GM21526 (cell line): Measurements from ENCODE around the gene MAML2.

Source experiments
- ATAC-seq: cut with Tn5 transposase; IDR thresholded peaks from one replicate; pipeline ENCODE4 v1.9.1; 2021; ENCODE audit warnings: moderate library complexity; ENCODE audit not compliant: unreplicated experiment, low FRiP score

MAML2 gene

GRCh38 chr11:96167203-96167758 lies 175.7 kb downstream of the MAML2 start:
- no peak for ATAC-seq

DNA sequence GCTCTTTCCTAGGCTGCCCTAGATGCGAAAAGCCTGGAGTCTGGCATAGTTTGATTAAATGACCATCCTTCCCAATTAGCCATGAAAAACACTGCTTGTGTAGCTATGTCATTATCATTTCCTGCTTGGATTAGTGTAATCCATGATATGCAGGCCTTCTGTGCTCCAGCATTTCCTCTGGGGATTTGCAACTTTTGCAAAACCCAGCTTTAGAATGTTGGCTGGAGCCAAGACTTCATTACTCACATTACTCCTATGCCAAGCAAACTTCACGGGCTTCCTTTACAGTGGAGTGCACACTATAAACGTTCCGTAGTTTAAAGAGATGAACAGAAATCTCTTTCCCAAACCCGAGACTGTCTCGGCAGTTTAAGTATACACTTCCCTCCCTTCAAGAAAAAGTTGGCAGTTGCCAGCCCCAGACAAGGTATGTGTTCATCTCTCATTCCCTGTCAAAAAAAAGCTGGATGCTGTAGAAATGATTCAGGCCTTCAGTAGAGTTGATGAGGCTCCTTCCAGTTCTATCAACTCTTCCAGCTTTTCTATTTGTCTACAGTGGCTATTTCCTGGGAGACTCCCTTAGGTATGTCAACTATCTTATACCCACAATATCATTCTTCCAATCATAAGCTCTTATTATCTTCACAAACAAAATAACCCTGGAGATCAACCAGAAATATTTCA lies 180.0 kb downstream of the MAML2 start:
- ATAC-seq: no peak

DNA sequence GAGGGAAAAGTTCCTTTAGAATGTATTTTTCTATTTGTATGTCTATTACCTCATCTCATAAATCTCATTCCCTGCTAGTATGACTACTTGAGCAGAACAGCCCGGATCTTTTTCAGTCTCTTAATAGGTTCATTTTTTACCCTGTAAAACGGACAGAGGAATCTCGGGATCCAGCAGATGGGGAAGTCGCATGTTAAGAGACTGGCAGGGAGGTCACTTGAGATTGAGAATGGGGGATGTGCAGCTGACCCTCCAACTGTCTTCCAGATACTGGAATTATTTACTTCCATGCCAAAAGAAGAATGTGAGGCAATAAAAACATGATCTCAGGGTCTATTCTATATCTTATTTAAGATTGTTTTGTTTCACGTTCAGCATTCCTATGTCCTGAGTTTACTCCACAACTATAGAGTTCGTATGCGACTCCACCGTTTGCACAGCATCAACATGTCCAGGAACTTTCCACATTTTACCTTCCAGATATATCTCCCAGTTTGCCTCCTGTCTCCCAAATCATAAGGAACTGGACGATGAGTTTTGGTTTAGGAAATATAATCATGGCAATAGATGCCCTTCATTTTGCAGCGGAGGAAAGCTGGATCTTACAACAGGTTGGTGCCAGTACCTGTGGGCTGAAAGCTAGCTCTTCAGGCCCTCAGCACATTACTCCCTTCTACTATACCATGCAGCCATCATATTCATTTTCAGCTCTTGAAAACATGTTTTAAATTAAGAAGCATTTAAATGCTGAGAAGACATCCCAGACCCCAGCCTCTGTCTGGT lies 181.5 kb downstream of the MAML2 start:
- no peak for ATAC-seq

DNA sequence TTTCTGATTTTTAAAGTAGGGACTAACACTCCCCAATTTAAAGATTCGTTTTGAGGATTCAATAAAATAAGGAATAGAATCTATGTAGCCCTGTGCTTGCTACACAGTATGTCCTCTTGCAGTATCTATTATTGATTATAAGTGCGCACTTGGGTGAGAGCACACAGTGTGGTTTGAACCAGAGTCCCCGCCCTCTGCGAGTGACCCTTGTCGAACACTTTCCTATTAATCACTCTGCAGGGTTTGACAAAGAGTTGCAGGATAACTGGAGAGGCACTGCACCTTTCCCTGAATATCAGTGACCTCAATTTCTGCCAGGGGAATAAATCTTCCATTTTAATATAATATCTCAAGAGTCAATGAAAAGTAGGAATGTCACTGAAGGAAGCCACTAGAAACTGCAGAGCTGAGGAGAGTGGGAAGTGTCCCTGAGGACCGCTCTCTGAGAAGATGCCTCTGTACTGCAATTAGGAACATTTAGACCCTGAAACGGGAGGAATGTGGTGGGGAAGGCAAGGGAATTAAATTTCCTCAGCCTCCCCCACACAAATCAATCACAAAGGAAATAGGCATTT lies 182.2 kb downstream of the MAML2 start:
- ATAC-seq: no peak

- ATAC-seq: no peak
Observed at GRCh38 chr11:96159968-96160367, 183.0 kb downstream of the MAML2 start.

DNA sequence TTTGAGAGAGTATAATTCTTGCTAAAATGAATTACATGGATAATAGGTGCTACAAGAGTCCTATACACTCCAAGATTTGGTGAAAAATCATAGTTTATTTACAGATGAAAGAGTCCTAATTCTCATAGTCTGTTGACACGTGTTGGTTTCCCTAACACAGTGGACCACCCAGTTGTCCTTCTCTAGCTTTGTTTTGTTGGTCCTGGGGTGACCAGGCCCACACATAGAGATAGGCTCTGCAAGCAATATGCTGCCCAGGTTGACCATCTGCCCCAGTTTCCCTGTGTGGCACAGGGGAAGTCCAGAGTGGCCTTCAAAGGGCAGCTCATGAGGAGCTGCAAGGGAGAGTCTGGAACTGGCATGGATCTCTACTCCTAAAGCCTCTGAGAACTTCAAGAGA lies 184.9 kb downstream of the MAML2 start:
- ATAC-seq: no peak

GRCh38 chr11:96157517-96157873 lies 185.5 kb downstream of the MAML2 start:
- ATAC-seq: no peak

DNA sequence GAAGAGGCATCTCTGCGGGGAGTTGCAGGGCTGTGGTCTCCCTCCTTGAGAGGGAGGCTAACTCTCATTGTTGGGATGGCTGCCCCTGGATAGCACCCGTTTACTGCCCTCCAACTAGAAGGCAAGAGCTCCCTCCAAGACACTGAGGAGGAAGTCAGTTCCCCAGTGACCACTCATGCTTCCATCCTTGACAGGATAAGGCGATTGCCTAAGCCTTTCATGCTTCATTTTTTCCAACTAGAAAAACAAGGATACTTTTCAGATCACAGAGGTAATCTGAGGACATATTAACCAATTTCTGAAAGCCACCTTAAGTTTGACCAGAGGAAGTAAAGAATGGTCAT lies 186.6 kb downstream of the MAML2 start:
- ATAC-seq: no peak

DNA sequence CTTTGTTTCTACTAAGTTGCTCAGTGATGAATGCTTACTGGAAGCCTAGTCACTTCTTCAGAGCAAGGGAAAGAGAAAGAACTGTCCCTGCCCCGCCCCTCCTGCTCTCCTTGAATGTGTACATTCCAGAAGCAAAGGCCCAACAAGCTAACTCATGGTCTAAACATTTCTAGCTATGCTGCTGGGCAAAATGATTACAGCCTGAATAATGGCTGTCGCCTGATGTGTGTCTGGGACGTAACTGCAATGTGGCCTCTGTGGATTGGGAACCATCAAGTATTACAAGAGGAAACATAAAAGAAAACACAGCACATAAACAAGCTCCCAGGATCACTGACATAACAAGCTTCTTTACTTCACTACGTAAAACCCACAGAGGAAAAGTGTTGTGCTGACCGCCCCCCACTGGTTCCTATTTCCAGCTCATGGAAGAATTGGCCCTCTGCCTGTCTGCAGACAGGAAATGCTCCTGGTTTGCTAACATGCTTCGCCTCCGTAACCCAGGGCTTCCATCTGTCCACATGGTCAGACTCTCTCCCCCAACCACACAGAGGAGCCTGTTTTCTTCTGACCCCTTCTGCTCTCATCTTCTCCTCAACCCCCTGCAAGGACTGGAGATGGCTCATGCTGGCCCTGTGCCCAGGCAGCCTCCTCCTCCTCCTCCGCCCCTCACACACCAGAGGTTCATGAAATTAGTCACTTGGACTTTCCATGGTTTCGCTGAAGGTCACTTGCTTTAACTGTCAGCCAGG lies 187.2 kb downstream of the MAML2 start:
- peak; percentile 56 for ATAC-seq

DNA sequence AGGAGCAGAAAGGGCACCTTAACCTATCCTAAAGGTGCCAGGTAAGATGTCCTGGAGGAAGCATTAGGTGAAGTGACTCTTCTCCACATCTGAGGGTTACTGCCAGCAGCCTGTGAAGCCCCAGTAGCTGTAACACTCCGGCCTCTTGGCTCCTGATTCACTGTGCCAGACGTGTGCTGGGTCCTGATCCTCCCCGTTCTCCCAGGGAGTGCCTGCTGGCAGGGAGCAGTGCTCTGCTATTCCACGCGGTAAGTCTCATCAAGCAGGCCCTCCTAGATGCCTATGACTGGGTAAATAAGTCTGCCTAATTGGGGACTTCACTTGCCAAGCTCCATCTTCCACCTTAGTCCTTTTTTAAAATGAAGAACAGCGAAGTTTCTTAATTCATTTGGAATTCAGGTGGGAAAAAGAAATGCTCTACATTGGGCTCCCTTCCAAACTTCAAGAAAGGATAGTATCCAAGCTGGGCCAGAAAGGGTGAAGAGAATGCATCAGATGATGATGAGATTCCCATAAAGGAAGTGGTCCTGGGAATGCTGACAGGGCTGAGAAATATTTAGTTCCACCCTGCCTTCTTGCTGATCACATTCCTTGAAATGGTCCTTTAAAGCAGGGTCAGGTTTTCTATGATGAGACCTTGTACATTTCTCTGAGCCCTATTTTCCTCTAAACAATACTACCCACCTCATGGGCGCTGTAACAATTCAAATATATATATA lies 188.0 kb downstream of the MAML2 start:
- no peak for ATAC-seq

DNA sequence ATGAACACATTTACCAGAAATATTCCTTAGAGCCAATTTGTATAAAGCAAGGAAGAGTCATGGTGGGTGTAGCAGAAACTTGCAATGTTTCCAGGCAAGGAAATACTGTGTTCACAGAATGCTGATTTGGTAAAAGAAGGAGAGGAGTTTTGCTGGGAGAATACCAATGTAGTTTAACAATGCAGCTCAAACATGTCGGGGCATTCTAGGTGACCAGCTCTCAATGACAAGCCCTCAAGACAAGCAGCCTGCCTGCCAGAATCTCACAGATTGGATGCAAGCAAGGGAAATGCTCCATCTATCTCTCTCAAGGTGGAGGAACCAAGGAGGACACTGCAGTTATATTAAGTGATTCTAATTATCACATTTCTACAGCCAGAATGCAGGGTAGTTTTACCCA lies 190.4 kb downstream of the MAML2 start:
- no peak for ATAC-seq

DNA sequence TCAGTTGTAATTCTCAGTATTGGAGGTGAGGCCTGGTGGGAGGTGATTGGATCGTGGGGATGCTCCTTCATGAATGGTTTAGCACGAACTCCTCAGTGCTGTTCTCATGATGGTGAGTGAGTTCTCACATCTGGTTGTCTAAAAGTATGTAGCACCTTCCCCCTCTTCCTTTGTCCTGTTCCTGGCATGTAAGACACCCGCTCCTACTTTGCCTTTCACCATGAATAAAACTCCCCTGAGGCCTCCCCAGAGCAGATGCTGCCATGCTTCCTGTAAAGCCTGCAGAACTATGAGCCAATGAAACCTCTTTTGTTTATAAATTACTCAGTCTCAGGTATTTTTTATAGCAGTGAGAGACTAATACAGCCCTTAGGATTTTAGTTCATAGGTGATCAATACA lies 191.5 kb downstream of the MAML2 start:
- ATAC-seq: no peak

GRCh38 chr11:96150609-96151008 lies 192.4 kb downstream of the MAML2 start:
- no peak for ATAC-seq

DNA sequence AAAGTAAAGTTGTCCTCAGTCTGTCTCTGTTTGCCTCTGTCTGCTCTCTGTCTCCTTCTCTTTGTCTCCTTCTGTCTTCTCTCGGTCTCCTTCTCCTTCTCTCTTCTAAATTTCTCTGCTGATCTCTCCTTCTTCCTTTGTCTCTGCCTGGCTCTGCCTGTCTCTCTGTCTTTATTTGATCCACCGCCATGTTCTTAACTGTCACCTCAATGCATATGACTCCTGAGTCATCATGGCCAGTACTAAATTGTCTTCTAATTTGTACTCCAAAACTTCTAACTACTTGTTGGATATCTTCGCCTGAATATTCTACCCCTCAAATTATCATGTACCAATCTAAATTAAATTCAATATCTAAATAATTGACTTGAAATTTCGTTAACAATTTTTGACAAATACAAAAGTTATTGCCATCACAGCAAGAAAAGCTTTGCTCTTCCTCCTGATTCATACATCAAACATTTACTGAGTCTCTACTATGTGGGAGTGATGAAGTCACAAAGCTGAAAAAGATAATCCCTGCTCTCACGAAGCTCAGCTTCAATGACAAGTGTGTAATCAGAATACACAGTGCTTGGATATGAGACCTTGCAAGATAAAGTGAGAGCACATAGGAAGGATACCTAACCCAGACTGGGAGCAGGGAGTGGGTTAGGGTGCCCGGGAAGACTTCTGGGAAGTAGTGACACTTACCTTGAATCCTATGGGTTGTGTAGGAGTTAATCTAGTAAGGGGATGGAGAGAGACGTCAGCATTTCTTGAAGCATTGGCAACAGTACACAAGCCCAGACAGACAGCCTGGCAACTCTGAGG lies 193.0 kb downstream of the MAML2 start:
- no peak for ATAC-seq

- ATAC-seq: no peak
Observed at GRCh38 chr11:96147906-96148486, 195.0 kb downstream of the MAML2 start.

- no peak for ATAC-seq
Observed at GRCh38 chr11:96147186-96147585, 195.8 kb downstream of the MAML2 start.

GRCh38 chr11:96146765-96147164 lies 196.2 kb downstream of the MAML2 start:
- no peak for ATAC-seq

DNA sequence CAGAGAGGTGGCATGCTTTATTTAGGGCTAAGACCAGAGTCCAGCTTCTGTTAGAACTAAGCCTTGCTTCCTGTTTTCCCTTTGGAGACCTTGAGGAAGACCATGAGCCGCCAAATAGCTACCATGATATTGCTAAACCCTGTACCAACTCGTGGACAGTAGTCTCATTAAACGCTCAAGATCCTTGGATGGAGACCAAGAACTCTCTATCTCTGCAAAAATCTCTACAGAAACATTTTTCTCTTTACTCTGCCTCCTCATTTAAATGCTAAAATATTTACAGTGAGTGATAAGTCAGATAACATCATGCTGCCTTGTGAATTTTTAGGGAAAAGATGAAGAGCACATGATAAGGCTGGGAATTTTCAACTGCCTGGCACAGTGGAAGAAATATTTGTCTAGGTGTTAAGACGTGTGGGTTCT lies 197.8 kb downstream of the MAML2 start:
- ATAC-seq: no peak

DNA sequence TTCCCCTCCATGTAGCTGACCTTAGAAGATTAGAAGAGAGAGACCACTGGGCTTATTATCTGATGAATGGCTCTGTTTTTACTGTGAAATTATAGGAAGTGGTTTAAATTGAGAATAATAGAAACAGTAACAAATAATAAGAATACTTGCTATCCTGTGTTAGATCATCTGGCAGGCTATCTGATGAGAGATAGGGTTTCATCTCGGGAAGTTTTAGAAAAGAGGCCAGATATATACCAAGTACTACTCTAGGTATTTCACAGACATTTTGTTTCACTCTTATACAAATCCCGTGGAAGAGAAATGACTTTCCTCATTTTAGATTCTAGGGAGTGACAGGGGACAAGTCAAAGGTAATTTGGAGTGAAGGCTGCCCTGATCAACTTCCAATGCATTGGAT lies 198.4 kb downstream of the MAML2 start:
- ATAC-seq: no peak
